Upper lobe of right lung (tissue), 1 donor: Measurements from ENCODE around the gene CYP4F11. TPM values are rescaled to one million over a fixed set of nuclear protein-coding genes. Genes with fewer than 3 reads are reported as not detected.

Experiments used
- ATAC-seq: fragments of 200-7000 bp; cut with Tn5 transposase; one replicate; pipeline ENCODE4 v1.9.1; 2020; ENCODE audit warnings: mild to moderate bottlenecking, moderate library complexity
- DNase-seq: peaks from one replicate; pipeline ENCODE4 v3.0.0-alpha.2; 2020
- H3K27ac ChIP-seq: fragments of 200-600 bp; one replicate; pipeline ENCODE4 v1.8.0; 2022
- H3K27me3 ChIP-seq: fragments of 200-600 bp; one replicate; pipeline ENCODE4 v1.8.0; 2022; ENCODE audit warnings: mild to moderate bottlenecking
- H3K36me3 ChIP-seq: fragments of 200-600 bp; one replicate; pipeline ENCODE4 v1.8.0; 2022
- H3K4me1 ChIP-seq: fragments of 200-600 bp; one replicate; pipeline ENCODE4 v1.8.0; 2022
- H3K4me3 ChIP-seq: fragments of 200-600 bp; one replicate; pipeline ENCODE4 v1.8.0; 2022; ENCODE audit warnings: mild to moderate bottlenecking
- H3K9me3 ChIP-seq: fragments of 200-600 bp; one replicate; pipeline ENCODE4 v1.8.0; 2022
- intact Hi-C: fragments of 100-400 bp; cut with DNase I; formaldehyde crosslinking; loops from one replicate; pipeline ENCODE4 v1.11.0; 2022
- total RNA-seq: library from RNA; stranded (reverse); fragmentation: NEBNext Ultra II Directional; extraction: Animal tissue kit (Norgen Biotek cat#: 25700); gene quantifications from one replicate; pipeline ENCODE4 v1.2.1, GENCODE V29; 2021
- TF ChIP-seq, protein P1 (sequence below): fragments of 200-600 bp; IDR thresholded peaks from one replicate; pipeline ENCODE4 v1.8.0; 2022; ENCODE audit warnings: antibody characterized with exemption
- donor health status: DM: no; HTN: yes; CAD: no; lungs with severe emphysema.

CYP4F11 gene
- total RNA-seq, 1 donor from 2014 or later: 3.5 TPM

- peaks cover 5% of the 10 kb centered on the region for H3K27me3 ChIP-seq
- no peaks in the 10 kb centered on the region for H3K4me1 ChIP-seq
- no peak for DNase-seq
- ATAC-seq: peak; percentile 97
- no peak overlapping the region for H3K27ac ChIP-seq
- no peaks in the 10 kb centered on the region for H3K36me3 ChIP-seq
- TF ChIP-seq, protein P1, sequence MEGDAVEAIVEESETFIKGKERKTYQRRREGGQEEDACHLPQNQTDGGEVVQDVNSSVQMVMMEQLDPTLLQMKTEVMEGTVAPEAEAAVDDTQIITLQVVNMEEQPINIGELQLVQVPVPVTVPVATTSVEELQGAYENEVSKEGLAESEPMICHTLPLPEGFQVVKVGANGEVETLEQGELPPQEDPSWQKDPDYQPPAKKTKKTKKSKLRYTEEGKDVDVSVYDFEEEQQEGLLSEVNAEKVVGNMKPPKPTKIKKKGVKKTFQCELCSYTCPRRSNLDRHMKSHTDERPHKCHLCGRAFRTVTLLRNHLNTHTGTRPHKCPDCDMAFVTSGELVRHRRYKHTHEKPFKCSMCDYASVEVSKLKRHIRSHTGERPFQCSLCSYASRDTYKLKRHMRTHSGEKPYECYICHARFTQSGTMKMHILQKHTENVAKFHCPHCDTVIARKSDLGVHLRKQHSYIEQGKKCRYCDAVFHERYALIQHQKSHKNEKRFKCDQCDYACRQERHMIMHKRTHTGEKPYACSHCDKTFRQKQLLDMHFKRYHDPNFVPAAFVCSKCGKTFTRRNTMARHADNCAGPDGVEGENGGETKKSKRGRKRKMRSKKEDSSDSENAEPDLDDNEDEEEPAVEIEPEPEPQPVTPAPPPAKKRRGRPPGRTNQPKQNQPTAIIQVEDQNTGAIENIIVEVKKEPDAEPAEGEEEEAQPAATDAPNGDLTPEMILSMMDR: peak; percentile 62
- H3K9me3 ChIP-seq: no peaks in the 10 kb centered on the region
- intact Hi-C loops: loop anchor here (10.0 kb wide), 1 partner anchor 234 kb away; no protein-coding TSS in a partner anchor
- no peak overlapping the region for H3K4me3 ChIP-seq
Measured at GRCh38 chr19:15869109-15869555, 65.2 kb downstream of the CYP4F11 start.

DNA sequence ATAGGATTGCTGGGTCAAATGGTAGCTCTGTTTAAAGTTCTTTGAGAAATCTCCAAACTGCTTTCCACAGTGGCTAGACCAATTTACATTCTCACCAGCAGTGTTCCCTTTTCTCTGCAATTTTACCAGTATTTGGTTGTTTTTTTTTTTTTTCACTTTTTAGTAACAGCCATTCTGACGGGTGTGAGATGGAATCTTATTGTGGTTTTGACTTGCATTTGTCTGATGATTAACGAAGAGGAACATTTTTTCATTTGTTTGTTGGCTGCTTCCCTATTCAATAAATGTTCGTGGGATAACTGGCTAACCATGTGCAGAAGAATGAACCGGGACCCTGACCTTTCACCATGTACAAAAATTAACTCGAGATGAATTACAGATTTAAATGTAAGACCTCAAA lies 67.7 kb downstream of the CYP4F11 start:
- no peak overlapping the region for H3K27ac ChIP-seq
- no peaks in the 10 kb centered on the region for H3K27me3 ChIP-seq
- DNase-seq: no peak
- no peaks in the 10 kb centered on the region for H3K9me3 ChIP-seq
- no peak for ATAC-seq
- H3K4me3 ChIP-seq: no peak overlapping the region
- TF ChIP-seq, protein P1: no peak
- H3K4me1 ChIP-seq: no peaks in the 10 kb centered on the region
- intact Hi-C loops: loop anchor here (10.0 kb wide), 1 partner anchor 232 kb away; no protein-coding TSS in a partner anchor
- H3K36me3 ChIP-seq: no peaks in the 10 kb centered on the region

- H3K27ac ChIP-seq: no peak overlapping the region
- no peak overlapping the region for H3K4me3 ChIP-seq
- ATAC-seq (no peak), DNase-seq (no peak)
- H3K4me1 ChIP-seq: no peaks in the 10 kb centered on the region
- intact Hi-C loops: loop anchor here (10.0 kb wide), 1 partner anchor 230 kb away; no protein-coding TSS in a partner anchor
- H3K36me3 ChIP-seq: no peaks in the 10 kb centered on the region
- TF ChIP-seq, protein P1: no peak
- H3K9me3 ChIP-seq: no peaks in the 10 kb centered on the region
- no peaks in the 10 kb centered on the region for H3K27me3 ChIP-seq
Measured at GRCh38 chr19:15864824-15865223, 69.5 kb downstream of the CYP4F11 start.

GRCh38 chr19:15863272-15863671 lies 71.1 kb downstream of the CYP4F11 start:
- ATAC-seq: no peak
- no peaks in the 10 kb centered on the region for H3K9me3 ChIP-seq
- intact Hi-C loops: loop anchor here (10.0 kb wide), 1 partner anchor 228 kb away; no protein-coding TSS in a partner anchor
- no peak for DNase-seq
- H3K27me3 ChIP-seq: no peaks in the 10 kb centered on the region
- no peaks in the 10 kb centered on the region for H3K36me3 ChIP-seq
- TF ChIP-seq, protein P1: no peak
- H3K4me1 ChIP-seq: no peaks in the 10 kb centered on the region
- H3K4me3 ChIP-seq: no peak overlapping the region
- H3K27ac ChIP-seq: no peak overlapping the region

- Histone ChIP-seq H3K9me3 (no peaks in the 10 kb centered on the region), H3K27ac (no peak overlapping the region), H3K4me1 (no peaks in the 10 kb centered on the region), H3K36me3 (no peaks in the 10 kb centered on the region), H3K4me3 (no peak overlapping the region), H3K27me3 (no peaks in the 10 kb centered on the region)
- ATAC-seq: no peak
- TF ChIP-seq, protein P1: no peak
- intact Hi-C loops: loop anchor here (10.0 kb wide), 1 partner anchor 228 kb away; no protein-coding TSS in a partner anchor
- DNase-seq: no peak
Measured at GRCh38 chr19:15862444-15862843, 71.9 kb downstream of the CYP4F11 start.

Other genes starting within 250 kb of the CYP4F11 start
- gene OR10H2, start 206.5 kb downstream of the CYP4F11 start, total RNA-seq: not detected
- not detected for gene OR10H3, start 196.5 kb downstream of the CYP4F11 start, total RNA-seq
- gene OR10H5, start 146.9 kb downstream of the CYP4F11 start, total RNA-seq: not detected
- not detected for gene OR10H1, start 118.9 kb downstream of the CYP4F11 start, total RNA-seq
- not detected for gene CYP4F2, start 36.5 kb downstream of the CYP4F11 start, total RNA-seq
- not detected for gene OR10H4, start 14.5 kb upstream of the CYP4F11 start, total RNA-seq
- gene TPM4, start 142.0 kb upstream of the CYP4F11 start, total RNA-seq: 386 TPM
- gene RAB8A, start 177.4 kb upstream of the CYP4F11 start, total RNA-seq: 101 TPM
- 6.0 TPM for gene HSH2D, start 209.2 kb upstream of the CYP4F11 start, total RNA-seq
- gene CIB3, start 239.0 kb upstream of the CYP4F11 start, total RNA-seq: not detected